CD4-positive, alpha-beta T cell treated with Interleukin-21 for 1 hour (primary cell): ENCODE results near the gene TEKT2.

Experiments used
- DNase-seq: peaks from one replicate; pipeline ENCODE4 v3.0.0-alpha.2; 2020

TEKT2 gene, protein sequence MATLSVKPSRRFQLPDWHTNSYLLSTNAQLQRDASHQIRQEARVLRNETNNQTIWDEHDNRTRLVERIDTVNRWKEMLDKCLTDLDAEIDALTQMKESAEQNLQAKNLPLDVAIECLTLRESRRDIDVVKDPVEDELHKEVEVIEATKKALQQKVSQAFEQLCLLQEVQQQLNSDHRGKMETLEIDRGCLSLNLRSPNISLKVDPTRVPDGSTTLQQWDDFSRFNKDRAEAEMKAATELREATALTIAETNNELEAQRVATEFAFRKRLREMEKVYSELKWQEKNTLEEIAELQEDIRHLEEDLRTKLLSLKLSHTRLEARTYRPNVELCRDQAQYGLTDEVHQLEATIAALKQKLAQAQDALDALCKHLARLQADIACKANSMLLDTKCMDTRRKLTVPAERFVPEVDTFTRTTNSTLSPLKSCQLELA

DNA sequence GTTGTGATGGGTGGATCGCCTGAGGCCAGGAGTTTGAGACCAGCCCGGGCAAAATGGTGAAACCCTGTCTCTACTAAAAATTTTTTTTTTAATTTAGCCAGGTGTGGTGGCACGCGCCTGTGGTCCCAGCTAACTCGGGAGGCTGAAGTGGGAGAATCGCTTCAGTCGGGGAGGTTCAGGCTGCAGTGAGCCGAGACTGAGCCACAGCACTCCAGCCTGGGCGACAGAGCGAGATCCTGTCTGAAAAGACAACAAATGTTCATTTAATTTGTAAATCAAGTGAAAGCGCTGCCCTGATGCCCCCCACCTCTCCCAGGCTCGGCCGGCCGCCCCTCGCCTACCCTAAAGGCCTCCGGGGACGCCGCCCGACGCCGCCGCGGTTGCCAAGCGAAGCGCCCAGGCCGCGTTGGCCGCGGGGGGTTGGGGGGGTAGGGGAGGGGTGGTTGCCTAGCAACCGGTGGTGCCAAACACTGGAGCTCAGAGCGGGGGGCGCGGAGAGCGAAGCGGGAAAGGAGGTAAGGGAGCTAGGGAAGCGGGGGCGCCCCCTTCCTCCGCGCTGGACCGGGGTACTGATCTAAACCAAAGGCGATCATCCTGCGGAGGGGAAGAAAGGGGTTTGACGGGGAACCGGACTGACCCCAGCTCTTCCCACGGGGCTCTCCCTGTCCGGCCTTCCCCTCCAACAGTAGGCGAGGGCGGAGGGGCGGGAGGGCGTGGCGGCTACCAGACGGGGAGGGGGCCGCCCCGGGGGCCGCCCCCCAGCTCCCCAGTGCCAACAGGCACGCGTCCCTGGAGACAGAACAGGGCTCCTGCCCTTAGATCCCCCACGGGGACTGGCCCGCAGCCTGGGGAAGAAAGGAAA is at the start of gene TEKT2:
TEKT2 (plus strand) TSS at position 460 of the 862 bp plus-strand sequence. CDS start 828 bp downstream, outside the sequence.
- DNase-seq: peak; percentile 13

- no peak for DNase-seq
Measured at GRCh38 chr1:36034692-36035091, 49.2 kb upstream of the TEKT2 start.

DNA sequence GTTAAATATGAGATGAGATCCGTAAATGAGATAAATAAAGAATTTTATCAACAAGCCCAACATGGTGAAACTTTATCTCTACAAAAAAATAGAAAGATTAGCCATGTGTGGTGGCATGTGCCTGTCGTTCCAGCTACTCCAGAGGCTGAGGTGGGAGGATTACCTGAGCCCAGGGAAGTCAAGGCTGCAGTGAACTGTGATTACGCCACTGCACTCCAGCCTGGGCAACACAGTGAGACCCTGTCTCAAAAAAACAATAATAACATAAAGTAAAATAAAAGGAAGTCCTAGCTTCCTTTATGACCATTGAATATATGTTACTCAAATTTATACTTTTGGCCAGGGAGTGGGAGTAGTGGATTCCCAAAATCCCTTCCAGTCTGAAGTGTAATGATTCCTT is 48.7 kb upstream of the TEKT2 start:
- DNase-seq: no peak

- no peak for DNase-seq
Measured at GRCh38 chr1:36040238-36040637, 43.7 kb upstream of the TEKT2 start.

DNA sequence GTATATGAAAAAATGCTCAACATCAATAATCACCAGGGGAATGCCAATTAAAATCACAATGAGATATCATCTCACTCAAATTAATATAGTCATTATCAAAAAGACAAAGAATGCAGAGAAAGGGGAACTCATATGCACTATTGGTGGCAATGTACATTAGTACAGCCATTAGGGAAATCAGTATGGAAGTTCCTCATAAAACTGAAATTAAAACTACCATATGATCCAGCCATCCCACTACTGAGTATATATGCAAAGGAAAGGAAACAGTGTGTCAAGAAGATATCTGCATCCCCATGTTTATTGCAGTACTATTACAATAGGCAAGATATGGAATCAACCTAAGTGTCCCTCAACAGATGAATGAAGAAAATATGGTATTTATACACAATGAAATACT is 32.1 kb upstream of the TEKT2 start:
- no peak for DNase-seq

DNA sequence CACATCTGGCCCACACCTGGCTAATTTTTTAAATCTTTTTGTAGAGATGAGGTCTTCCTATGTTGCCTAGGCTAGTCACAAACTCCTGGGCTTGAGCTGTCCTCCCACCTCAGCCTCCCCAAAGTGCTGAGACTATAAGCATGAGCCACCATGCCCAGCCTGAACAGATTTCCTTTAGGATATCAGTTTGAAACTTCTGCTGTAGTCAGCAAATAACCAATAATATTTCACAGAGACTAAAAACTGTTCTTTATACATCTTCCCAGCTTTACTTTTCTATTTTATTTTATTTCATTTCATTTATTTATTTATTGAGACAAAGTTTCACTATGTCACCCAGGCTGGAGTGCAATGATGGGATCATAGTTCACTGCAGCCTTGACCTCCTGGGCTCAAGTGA is 29.9 kb upstream of the TEKT2 start:
- DNase-seq: no peak

GRCh38 chr1:36055706-36056105 is 28.2 kb upstream of the TEKT2 start:
- no peak for DNase-seq

GRCh38 chr1:36062315-36062714 is 21.6 kb upstream of the TEKT2 start:
- no peak for DNase-seq

DNA sequence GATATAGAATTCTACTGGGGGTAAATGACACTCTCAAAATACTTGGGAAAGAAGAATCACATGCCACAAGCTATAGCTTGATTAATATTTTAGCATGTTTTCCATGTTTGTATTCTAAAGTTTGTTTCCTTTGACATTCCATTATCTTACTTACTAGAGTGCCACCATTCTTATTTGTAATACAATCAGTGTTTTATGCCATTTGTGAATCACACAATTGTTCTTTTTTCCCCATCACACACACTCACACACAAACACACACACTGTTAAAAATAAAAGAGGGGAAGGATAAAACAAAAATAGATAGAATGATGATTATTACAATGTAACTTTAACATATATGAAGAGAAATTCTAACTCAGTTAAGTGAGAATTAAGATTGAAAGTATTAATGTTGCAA is 16.0 kb upstream of the TEKT2 start:
- DNase-seq: no peak

DNA sequence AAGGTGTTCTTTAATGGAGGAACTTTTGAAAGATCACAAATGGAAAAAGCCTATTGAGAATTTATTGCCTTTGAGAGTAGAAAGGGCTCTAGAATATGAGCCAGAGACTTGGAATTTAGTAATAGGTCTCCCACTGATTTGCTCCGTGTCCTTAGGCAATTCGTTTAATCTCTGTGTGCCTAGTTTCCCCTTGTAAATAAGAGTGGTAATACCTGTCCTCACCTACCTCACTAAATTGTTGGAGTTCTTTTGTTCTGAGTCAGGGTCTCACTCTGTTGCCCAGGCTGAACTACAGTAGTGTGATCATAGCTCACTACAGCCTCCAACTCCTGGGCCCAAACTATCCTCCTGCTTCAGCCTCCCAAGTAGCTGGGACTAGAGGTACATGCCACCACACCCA is 15.0 kb upstream of the TEKT2 start:
- DNase-seq: no peak

GRCh38 chr1:36070349-36070748 is 13.5 kb upstream of the TEKT2 start:
- no peak for DNase-seq

GRCh38 chr1:36076979-36077573 is 6.8 kb upstream of the TEKT2 start:
- no peak for DNase-seq

DNA sequence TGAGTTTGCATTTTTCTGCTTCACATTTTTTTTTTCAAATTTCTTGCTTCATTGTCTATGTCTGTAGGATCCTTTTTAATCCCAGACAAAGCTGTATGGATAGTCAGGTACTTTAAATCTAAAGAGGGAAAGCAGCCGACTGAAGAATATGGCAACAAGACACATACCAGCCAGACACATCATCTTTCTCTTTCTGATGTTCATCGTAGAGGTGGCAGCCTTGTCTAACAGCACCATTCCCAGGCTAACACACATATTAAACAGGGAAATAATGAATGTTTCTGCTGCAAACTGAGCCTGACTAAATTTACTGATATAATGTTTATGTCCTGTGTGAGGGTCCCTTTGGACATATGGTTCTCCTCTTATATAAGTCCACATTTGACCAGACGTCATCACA is 3.7 kb upstream of the TEKT2 start:
- DNase-seq: no peak

DNA sequence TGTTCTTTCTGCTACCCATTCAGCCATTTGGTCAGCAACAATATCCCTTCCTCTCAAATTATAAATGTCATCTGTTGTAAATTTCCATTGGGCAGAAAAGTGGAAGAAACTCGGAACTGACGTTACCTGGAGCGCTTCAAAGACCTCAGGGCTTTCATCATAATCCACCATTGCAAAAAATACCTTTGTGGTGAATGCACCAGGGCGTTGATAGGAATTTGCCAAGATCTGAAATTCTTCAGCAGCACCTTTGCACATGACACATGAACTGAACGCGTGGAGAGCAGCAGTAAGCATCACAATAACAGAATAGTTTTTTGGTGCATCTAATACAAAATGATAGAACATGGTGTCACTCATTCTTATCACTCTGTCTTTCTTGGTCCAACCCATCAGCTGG is 3.1 kb upstream of the TEKT2 start:
- no peak for DNase-seq

DNA sequence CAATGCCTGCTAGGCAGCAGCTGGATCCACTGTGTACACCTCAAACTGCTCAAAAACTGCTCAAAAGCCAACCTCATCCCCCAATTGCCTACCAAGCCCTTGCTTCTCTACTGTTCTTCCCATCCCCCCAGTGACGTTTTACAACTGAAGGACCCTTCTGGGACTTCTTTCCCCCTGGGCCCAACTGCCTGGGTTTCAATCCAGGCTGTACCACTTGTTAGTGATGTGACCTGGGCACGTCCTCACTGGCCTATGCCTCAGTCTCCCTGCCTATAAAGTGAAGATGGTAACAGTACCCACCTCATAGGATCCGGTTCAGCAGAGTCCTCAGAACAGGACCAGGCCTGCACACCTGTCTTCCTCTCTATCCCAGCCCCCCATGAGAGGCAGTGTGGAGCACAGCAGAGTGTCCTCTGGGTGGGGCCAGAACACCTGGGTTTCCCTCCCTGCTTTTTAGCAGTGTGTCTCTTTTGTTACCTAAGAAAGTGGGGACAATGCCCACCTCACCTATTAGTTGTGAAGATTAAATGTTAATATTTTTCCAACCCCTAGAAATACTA is 1.9 kb upstream of the TEKT2 start:
- no peak for DNase-seq

DNA sequence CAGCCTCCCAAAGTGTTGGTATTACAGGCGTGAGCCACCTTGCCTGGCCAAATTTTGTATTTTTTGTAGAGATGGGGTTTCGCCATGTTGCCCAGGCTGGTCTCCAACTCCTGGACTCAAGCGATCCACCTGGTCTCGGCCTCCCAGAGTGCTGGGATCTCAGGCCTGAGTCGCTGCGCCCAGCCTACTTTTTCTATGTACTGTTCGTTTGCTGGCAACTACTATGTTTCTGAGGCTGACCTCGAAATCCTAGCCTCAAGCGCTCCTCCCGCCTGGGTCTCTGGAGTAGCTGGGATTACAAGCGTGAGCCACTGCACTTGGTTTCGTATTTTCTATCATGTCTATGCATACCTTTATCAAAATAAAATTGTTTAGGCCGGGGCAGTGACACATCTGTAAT is 675 bp upstream of the TEKT2 start:
- DNase-seq: no peak

DNA sequence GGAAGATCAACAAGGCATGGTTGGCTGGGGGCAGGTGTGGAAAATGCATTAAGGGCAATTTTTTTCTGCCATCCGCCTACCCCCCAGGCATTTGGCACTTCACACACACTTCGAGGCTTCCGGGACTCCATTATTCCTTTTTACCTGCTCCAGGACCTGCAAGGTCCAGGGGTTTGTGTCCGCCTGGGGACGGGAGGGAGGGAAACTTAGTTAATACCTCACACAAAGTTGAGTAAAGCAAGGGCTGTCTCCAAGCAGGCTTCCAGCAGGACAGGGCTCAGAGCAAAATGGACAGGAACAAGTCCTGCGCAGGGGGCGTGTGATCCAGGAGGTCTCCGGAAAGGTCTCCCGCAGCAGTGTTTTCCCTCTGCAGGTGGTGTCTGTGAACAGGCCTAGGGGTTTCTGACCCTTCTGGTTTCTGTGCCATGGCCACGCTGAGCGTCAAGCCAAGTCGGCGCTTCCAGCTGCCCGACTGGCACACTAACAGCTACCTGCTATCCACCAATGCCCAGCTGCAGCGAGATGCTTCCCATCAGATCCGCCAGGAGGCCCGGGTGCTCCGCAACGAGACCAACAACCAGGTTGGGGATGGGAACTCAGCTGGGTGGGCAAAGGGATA is 712 bp downstream of the TEKT2 start:
- no peak for DNase-seq

GRCh38 chr1:36085126-36085525 is 1.2 kb downstream of the TEKT2 start:
- no peak for DNase-seq

DNA sequence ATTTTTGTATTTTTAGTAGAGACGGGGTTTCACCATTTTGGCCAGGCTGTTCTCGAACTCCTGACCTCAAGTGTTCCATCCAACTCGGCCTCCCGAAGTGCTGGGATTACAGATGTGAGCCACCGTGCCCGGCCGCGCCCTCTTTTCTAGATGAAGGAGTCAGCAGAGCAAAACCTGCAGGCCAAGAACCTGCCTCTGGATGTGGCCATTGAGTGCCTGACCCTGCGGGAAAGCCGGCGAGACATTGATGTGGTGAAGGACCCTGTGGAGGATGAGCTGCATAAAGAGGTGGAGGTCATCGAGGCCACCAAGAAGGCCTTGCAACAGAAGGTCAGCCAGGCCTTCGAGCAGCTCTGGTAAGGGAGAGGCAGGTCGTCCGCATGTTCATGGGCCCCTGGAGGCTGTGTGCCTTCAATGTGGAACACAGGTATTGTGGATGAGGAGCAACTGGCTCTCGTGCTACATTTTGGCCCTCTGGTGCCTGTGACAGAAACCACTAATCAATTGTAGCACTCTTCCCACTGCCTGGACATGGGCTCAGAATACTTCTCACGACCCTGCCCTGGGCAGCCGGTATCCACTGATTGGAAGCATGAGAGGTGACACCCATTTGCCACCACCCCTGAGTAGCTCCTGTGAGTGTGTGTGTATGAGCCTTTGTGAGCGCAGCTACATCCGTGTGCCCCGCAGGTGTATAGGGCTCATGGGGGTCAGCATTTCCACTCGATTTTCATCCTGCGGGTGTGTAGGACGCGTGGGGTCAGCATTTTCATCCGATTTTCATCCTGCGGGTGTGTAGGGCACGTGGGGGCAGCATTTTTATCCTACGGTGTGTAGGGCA is 2.0 kb downstream of the TEKT2 start:
- DNase-seq: no peak

- no peak for DNase-seq
Measured at GRCh38 chr1:36086529-36087232, 2.8 kb downstream of the TEKT2 start.
